IMR-90 (cell line): Measurements from ENCODE around the gene TEX38. TPM values are rescaled to one million over a fixed set of nuclear protein-coding genes. Genes with fewer than 3 reads are reported as not detected.

Experiments
- ATAC-seq: fragments of 200-7000 bp; cut with Tn5 transposase; 2 replicates; pipeline ENCODE4 v1.9.1; 2020; ENCODE audit warnings: low read depth, mild to moderate bottlenecking, moderate library complexity
- BruUV-seq: library from RNA; stranded (reverse); fragments of 400-500 nt; replicated peaks from 2 replicates; lab custom pipeline; 2021; lab: Mats Ljungman, UMichigan
- CTCF ChIA-PET: fragments of 300-600 bp; formaldehyde crosslinking; extraction: SDS; loops from one replicate; lab custom pipeline; 2021; ENCODE audit warnings: antibody characterized with exemption; lab: Yijun Ruan, JAX
- POLR2A ChIA-PET: fragments of 300-600 bp; sonication (Branson Sonifier 250); formaldehyde crosslinking; loops from one replicate; lab custom pipeline; 2022; ENCODE audit warnings: antibody characterized with exemption; ENCODE audit not compliant: unreplicated experiment; lab: Charles Lee
- DNase-seq: peaks from one replicate; pipeline ENCODE4 v3.0.0; 2013
- H2AFZ ChIP-seq: replicated peaks from 2 replicates; pipeline ENCODE3; 2013; ENCODE audit warnings: low read length, mild to moderate bottlenecking; ENCODE audit not compliant: poor library complexity
- H2AK5ac ChIP-seq: 2 replicates; pipeline ENCODE4 v1.6.1; 2013; ENCODE audit warnings: low read depth, low read length, inconsistent platforms
- H2AK9ac ChIP-seq: replicated peaks from 2 replicates; pipeline ENCODE3; 2013; ENCODE audit warnings: mild to moderate bottlenecking, low read depth, low read length, moderate library complexity; ENCODE audit not compliant: poor library complexity
- H2BK120ac ChIP-seq: 2 replicates; pipeline ENCODE4 v1.6.1; 2013; ENCODE audit warnings: low read depth, low read length, inconsistent platforms
- H2BK15ac ChIP-seq: 3 replicates; pipeline ENCODE4 v1.6.1; 2013; ENCODE audit warnings: low read depth, low read length, inconsistent platforms
- H2BK20ac ChIP-seq: 2 replicates; pipeline ENCODE4 v1.6.1; 2013; ENCODE audit warnings: low read depth, mild to moderate bottlenecking, inconsistent platforms, low read length, moderate library complexity
- H2BK5ac ChIP-seq: 2 replicates; pipeline ENCODE4 v1.6.1; 2013; ENCODE audit warnings: mild to moderate bottlenecking, low read depth, low read length, inconsistent platforms; ENCODE audit not compliant: poor library complexity, severe bottlenecking
- H3K14ac ChIP-seq: replicated peaks from 2 replicates; pipeline ENCODE4 v1.6.1; 2013; ENCODE audit warnings: low read depth, low read length, inconsistent platforms
- H3K18ac ChIP-seq: 2 replicates; pipeline ENCODE4 v1.6.1; 2013; ENCODE audit warnings: low read depth, low read length, control low read depth
- H3K23ac ChIP-seq: 2 replicates; pipeline ENCODE4 v1.6.1; 2013; ENCODE audit warnings: low read depth, low read length, inconsistent platforms
- H3K27ac ChIP-seq: 2 replicates; pipeline ENCODE4 v1.5.1; 2013; ENCODE audit warnings: mild to moderate bottlenecking, control low read depth, low read length; ENCODE audit not compliant: insufficient read depth
- H3K27me3 ChIP-seq: 2 replicates; pipeline ENCODE4 v1.6.1; 2013; ENCODE audit warnings: low read length; ENCODE audit not compliant: control insufficient read depth, insufficient read depth
- H3K36me3 ChIP-seq: 2 replicates; pipeline ENCODE4 v1.6.1; 2013; ENCODE audit warnings: low read length, mixed read lengths; ENCODE audit not compliant: control insufficient read depth, insufficient read depth
- H3K4ac ChIP-seq: 2 replicates; pipeline ENCODE4 v1.6.1; 2013; ENCODE audit warnings: low read depth, low read length, inconsistent platforms
- H3K4me1 ChIP-seq: 2 replicates; pipeline ENCODE4 v1.6.1; 2013; ENCODE audit warnings: low read length, mixed read lengths; ENCODE audit not compliant: control insufficient read depth, insufficient read depth
- H3K4me2 ChIP-seq: 2 replicates; pipeline ENCODE4 v1.6.1; 2013; ENCODE audit warnings: low read depth, mild to moderate bottlenecking, control low read depth, low read length, moderate library complexity
- H3K4me3 ChIP-seq: 2 replicates; pipeline ENCODE4 v1.5.1; 2013; ENCODE audit warnings: low read depth, mild to moderate bottlenecking, control low read depth, low read length, moderate library complexity; ENCODE audit not compliant: insufficient read depth
- H3K56ac ChIP-seq: 2 replicates; pipeline ENCODE4 v1.6.1; 2013; ENCODE audit warnings: low read length, inconsistent platforms; ENCODE audit not compliant: insufficient read depth; ENCODE audit errors: extremely low read depth
- H3K79me1 ChIP-seq, 2 experiments: 2 replicates each; pipeline ENCODE4 v1.6.1; 2013; ENCODE audit warnings: low read length in 2 of 2, inconsistent platforms in 1 of 2, low read depth in 1 of 2
- H3K9ac ChIP-seq: 2 replicates; pipeline ENCODE4 v1.6.1; 2013; ENCODE audit warnings: low read depth, low read length, control low read depth
- H3K9me1 ChIP-seq: 2 replicates; pipeline ENCODE4 v1.6.1; 2013; ENCODE audit warnings: low read length, inconsistent platforms; ENCODE audit not compliant: insufficient read depth
- H3K9me3 ChIP-seq: 2 replicates; pipeline ENCODE4 v1.6.1; 2013; ENCODE audit warnings: low read length; ENCODE audit not compliant: control insufficient read depth, insufficient read depth
- H4K20me1 ChIP-seq: 2 replicates; pipeline ENCODE4 v1.6.1; 2013; ENCODE audit warnings: low read length, inconsistent platforms; ENCODE audit not compliant: insufficient read depth
- H4K5ac ChIP-seq: 2 replicates; pipeline ENCODE4 v1.6.1; 2013; ENCODE audit warnings: mild to moderate bottlenecking, low read depth, low read length, control low read depth
- H4K8ac ChIP-seq, 2 experiments: 2 replicates each; pipeline ENCODE4 v1.6.1; 2013; ENCODE audit warnings: low read depth in 2 of 2, low read length in 2 of 2, control low read depth in 1 of 2, inconsistent platforms in 1 of 2
- H4K91ac ChIP-seq: 2 replicates; pipeline ENCODE4 v1.6.1; 2013; ENCODE audit warnings: low read depth, low read length, inconsistent platforms; ENCODE audit not compliant: insufficient read depth
- CHD1 ChIP-seq: IDR thresholded peaks from 2 replicates; pipeline ENCODE4 v1.6.1; 2012; ENCODE audit warnings: low read depth, low read length, improper control_type of control experiment
- FOS ChIP-seq: fragments of 150-350 bp; IDR thresholded peaks from 2 replicates; pipeline ENCODE4 v1.6.1; 2016; ENCODE audit warnings: low read depth, low read length
- MAZ ChIP-seq: IDR thresholded peaks from 2 replicates; pipeline ENCODE4 v1.6.1; 2012; ENCODE audit warnings: low read depth, mild to moderate bottlenecking, low read length, improper control_type of control experiment, moderate library complexity, borderline replicate concordance
- MXI1 ChIP-seq: IDR thresholded peaks from 2 replicates; pipeline ENCODE4 v1.6.1; 2012; ENCODE audit warnings: low read depth, mild to moderate bottlenecking, low read length, moderate library complexity, borderline replicate concordance
- NFE2L2 ChIP-seq: fragments of 150-350 bp; IDR thresholded peaks from 2 replicates; pipeline ENCODE4 v1.6.1; 2016; ENCODE audit warnings: low read depth, mild to moderate bottlenecking, low read length
- POLR2A ChIP-seq: IDR thresholded peaks from 2 replicates; pipeline ENCODE4 v1.6.1; 2012; ENCODE audit warnings: mild to moderate bottlenecking, low read depth, low read length
- dilution Hi-C: fragments of 300-500 bp; cut with HindIII; formaldehyde crosslinking; loops from one replicate; pipeline ENCODE4 v1.14.3; 2018; ENCODE audit warnings: low sequenced_read_pairs; ENCODE audit not compliant: unreplicated experiment
- in situ Hi-C: fragments of 300-500 bp; cut with MboI; formaldehyde crosslinking; loops from 3 replicates; pipeline ENCODE4 v1.14.3; 2019; ENCODE audit warnings: low sequenced_read_pairs, inconsistent platforms, mixed read lengths
- intact Hi-C: fragments of 100-400 bp; cut with micrococcal nuclease; formaldehyde crosslinking; loops from 2 replicates; pipeline ENCODE4 v1.10.0; 2022
- polyA plus RNA-seq, 3 experiments: library from polyadenylated mRNA; depleted of rRNA; stranded (reverse); fragments of >200 nt; gene quantifications; 2 replicates each; pipeline ENCODE4 v1.2.3, GENCODE V29; 2012; ENCODE audit warnings: low replicate concordance in 1 of 3
- total RNA-seq: library from RNA; depleted of rRNA; stranded (reverse); fragments of >200 nt; gene quantifications from 2 replicates; pipeline ENCODE4 v1.2.3, GENCODE V29; 2012
- TF ChIP-seq, protein P1 (sequence below): conservative IDR thresholded peaks from 2 replicates; pipeline ENCODE4 v1.5.1; 2012; ENCODE audit warnings: mild to moderate bottlenecking, low read depth, low read length, improper control_type of control experiment

Gene TEX38
- total and polyA plus RNA-seq, 2 of the 4 experiments (the other 2 are of a cell fraction), result not detected

DNA sequence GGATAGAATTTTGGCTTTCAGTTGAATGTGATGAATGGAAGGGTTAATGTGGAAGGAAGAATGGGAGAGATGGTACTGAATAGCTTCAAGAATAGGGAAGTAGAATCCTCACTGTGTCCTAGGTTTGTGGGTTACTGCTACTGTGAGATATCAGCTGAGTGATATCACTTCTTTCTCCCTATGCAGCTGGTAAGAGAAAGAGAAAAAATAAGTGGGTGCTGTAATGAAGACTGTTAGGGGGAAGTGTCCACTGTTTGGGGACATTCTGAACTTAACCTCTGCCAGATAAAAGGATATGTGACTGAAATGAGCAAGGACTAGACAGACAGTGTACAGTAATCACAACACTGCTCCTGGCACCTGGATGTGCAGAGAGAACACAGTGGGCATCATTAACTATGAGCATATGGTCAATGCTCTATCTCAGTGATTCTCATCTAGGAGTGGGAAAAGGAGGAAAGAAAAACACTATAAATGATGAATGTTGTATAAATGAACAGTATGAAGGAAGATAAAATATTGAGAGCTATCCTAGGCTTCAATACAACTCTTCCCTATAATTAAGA, 29.5 kb upstream of the TEX38 start:
- intact Hi-C loops, result no loop called here

More for the DNA sequence above, 29.5 kb upstream of the TEX38 start:
- Histone ChIP-seq H4K5ac (no peak overlapping the region), H3K4me1 (peaks cover 4% of the 10 kb centered on the region; the same call in 1 of the 2 replicates), H3K56ac (no peak overlapping the region), H2BK5ac (no peak overlapping the region), H2AK9ac (no peak overlapping the region), H3K14ac (no peak overlapping the region), H4K8ac (no peak overlapping the region), H3K79me1 (0 out of 4 replicates have a peak, but pooled peaks cover 0 to 2% of the 10 kb centered on the region in 2 experiments), H3K36me3 (peaks cover 1% of the 10 kb centered on the region), H3K4ac (no peak overlapping the region), H3K27ac (no peak overlapping the region), H3K18ac (no peak overlapping the region), H3K9me3 (no peaks in the 10 kb centered on the region), H2AFZ (no peak overlapping the region), H3K9me1 (peaks cover 3% of the 10 kb centered on the region; the same call in 1 of the 2 replicates), H3K27me3 (no peaks in the 10 kb centered on the region), H3K9ac (no peak overlapping the region), H2BK15ac (no peak overlapping the region), H2BK20ac (no peak overlapping the region), H3K4me2 (no peak overlapping the region), H3K4me3 (no peak overlapping the region), H3K23ac (no peak overlapping the region), H2AK5ac (no peak overlapping the region), H2BK120ac (no peak overlapping the region), H4K20me1 (0 out of 2 replicates have a peak, but pooled peaks cover 3% of the 10 kb centered on the region), H4K91ac (no peak overlapping the region)
- TF ChIP-seq MXI1 (no peak), POLR2A (no peak), NFE2L2 (no peak), FOS (no peak), CHD1 (no peak), MAZ (no peak)
- TF ChIP-seq, protein P1, sequence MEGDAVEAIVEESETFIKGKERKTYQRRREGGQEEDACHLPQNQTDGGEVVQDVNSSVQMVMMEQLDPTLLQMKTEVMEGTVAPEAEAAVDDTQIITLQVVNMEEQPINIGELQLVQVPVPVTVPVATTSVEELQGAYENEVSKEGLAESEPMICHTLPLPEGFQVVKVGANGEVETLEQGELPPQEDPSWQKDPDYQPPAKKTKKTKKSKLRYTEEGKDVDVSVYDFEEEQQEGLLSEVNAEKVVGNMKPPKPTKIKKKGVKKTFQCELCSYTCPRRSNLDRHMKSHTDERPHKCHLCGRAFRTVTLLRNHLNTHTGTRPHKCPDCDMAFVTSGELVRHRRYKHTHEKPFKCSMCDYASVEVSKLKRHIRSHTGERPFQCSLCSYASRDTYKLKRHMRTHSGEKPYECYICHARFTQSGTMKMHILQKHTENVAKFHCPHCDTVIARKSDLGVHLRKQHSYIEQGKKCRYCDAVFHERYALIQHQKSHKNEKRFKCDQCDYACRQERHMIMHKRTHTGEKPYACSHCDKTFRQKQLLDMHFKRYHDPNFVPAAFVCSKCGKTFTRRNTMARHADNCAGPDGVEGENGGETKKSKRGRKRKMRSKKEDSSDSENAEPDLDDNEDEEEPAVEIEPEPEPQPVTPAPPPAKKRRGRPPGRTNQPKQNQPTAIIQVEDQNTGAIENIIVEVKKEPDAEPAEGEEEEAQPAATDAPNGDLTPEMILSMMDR, result no peak
- DNase-seq, result no peak
- CTCF ChIA-PET, result no interaction called here
- no TSS peak for BruUV-seq
- no peak for ATAC-seq
- in situ Hi-C loops, result no loop called here
- dilution Hi-C loops, result no loop called here
- POLR2A ChIA-PET, result no interaction called here
